IMR-90 (cell line): ENCODE data around the gene SYMPK. TPM values are rescaled to one million over a fixed set of nuclear protein-coding genes. Genes with fewer than 3 reads are reported as not detected.

ENCODE experiments used
- ATAC-seq: fragments of 200-7000 bp; cut with Tn5 transposase; 2 replicates; pipeline ENCODE4 v1.9.1; 2020; ENCODE audit warnings: low read depth, mild to moderate bottlenecking, moderate library complexity
- BruUV-seq: library from RNA; stranded (reverse); fragments of 400-500 nt; replicated peaks from 2 replicates; lab custom pipeline; 2021; lab: Mats Ljungman, UMichigan
- CTCF ChIA-PET: fragments of 300-600 bp; formaldehyde crosslinking; extraction: SDS; loops from one replicate; lab custom pipeline; 2021; ENCODE audit warnings: antibody characterized with exemption; lab: Yijun Ruan, JAX
- POLR2A ChIA-PET: fragments of 300-600 bp; sonication (Branson Sonifier 250); formaldehyde crosslinking; loops from one replicate; lab custom pipeline; 2022; ENCODE audit warnings: antibody characterized with exemption; ENCODE audit not compliant: unreplicated experiment; lab: Charles Lee
- DNase-seq: peaks from one replicate; pipeline ENCODE4 v3.0.0; 2013
- H2AFZ ChIP-seq: replicated peaks from 2 replicates; pipeline ENCODE3; 2013; ENCODE audit warnings: low read length, mild to moderate bottlenecking; ENCODE audit not compliant: poor library complexity
- H2AK5ac ChIP-seq: 2 replicates; pipeline ENCODE4 v1.6.1; 2013; ENCODE audit warnings: low read depth, low read length, inconsistent platforms
- H2AK9ac ChIP-seq: replicated peaks from 2 replicates; pipeline ENCODE3; 2013; ENCODE audit warnings: mild to moderate bottlenecking, low read depth, low read length, moderate library complexity; ENCODE audit not compliant: poor library complexity
- H2BK120ac ChIP-seq: 2 replicates; pipeline ENCODE4 v1.6.1; 2013; ENCODE audit warnings: low read depth, low read length, inconsistent platforms
- H2BK15ac ChIP-seq: 3 replicates; pipeline ENCODE4 v1.6.1; 2013; ENCODE audit warnings: low read depth, low read length, inconsistent platforms
- H2BK20ac ChIP-seq: 2 replicates; pipeline ENCODE4 v1.6.1; 2013; ENCODE audit warnings: low read depth, mild to moderate bottlenecking, inconsistent platforms, low read length, moderate library complexity
- H2BK5ac ChIP-seq: 2 replicates; pipeline ENCODE4 v1.6.1; 2013; ENCODE audit warnings: mild to moderate bottlenecking, low read depth, low read length, inconsistent platforms; ENCODE audit not compliant: poor library complexity, severe bottlenecking
- H3K14ac ChIP-seq: replicated peaks from 2 replicates; pipeline ENCODE4 v1.6.1; 2013; ENCODE audit warnings: low read depth, low read length, inconsistent platforms
- H3K18ac ChIP-seq: 2 replicates; pipeline ENCODE4 v1.6.1; 2013; ENCODE audit warnings: low read depth, low read length, control low read depth
- H3K23ac ChIP-seq: 2 replicates; pipeline ENCODE4 v1.6.1; 2013; ENCODE audit warnings: low read depth, low read length, inconsistent platforms
- H3K27ac ChIP-seq: 2 replicates; pipeline ENCODE4 v1.5.1; 2013; ENCODE audit warnings: mild to moderate bottlenecking, control low read depth, low read length; ENCODE audit not compliant: insufficient read depth
- H3K27me3 ChIP-seq: 2 replicates; pipeline ENCODE4 v1.6.1; 2013; ENCODE audit warnings: low read length; ENCODE audit not compliant: control insufficient read depth, insufficient read depth
- H3K36me3 ChIP-seq: 2 replicates; pipeline ENCODE4 v1.6.1; 2013; ENCODE audit warnings: low read length, mixed read lengths; ENCODE audit not compliant: control insufficient read depth, insufficient read depth
- H3K4ac ChIP-seq: 2 replicates; pipeline ENCODE4 v1.6.1; 2013; ENCODE audit warnings: low read depth, low read length, inconsistent platforms
- H3K4me1 ChIP-seq: 2 replicates; pipeline ENCODE4 v1.6.1; 2013; ENCODE audit warnings: low read length, mixed read lengths; ENCODE audit not compliant: control insufficient read depth, insufficient read depth
- H3K4me2 ChIP-seq: 2 replicates; pipeline ENCODE4 v1.6.1; 2013; ENCODE audit warnings: low read depth, mild to moderate bottlenecking, control low read depth, low read length, moderate library complexity
- H3K4me3 ChIP-seq: 2 replicates; pipeline ENCODE4 v1.5.1; 2013; ENCODE audit warnings: low read depth, mild to moderate bottlenecking, control low read depth, low read length, moderate library complexity; ENCODE audit not compliant: insufficient read depth
- H3K56ac ChIP-seq: 2 replicates; pipeline ENCODE4 v1.6.1; 2013; ENCODE audit warnings: low read length, inconsistent platforms; ENCODE audit not compliant: insufficient read depth; ENCODE audit errors: extremely low read depth
- H3K79me1 ChIP-seq, 2 experiments: 2 replicates each; pipeline ENCODE4 v1.6.1; 2013; ENCODE audit warnings: low read length in 2 of 2, inconsistent platforms in 1 of 2, low read depth in 1 of 2
- H3K9ac ChIP-seq: 2 replicates; pipeline ENCODE4 v1.6.1; 2013; ENCODE audit warnings: low read depth, low read length, control low read depth
- H3K9me1 ChIP-seq: 2 replicates; pipeline ENCODE4 v1.6.1; 2013; ENCODE audit warnings: low read length, inconsistent platforms; ENCODE audit not compliant: insufficient read depth
- H3K9me3 ChIP-seq: 2 replicates; pipeline ENCODE4 v1.6.1; 2013; ENCODE audit warnings: low read length; ENCODE audit not compliant: control insufficient read depth, insufficient read depth
- H4K20me1 ChIP-seq: 2 replicates; pipeline ENCODE4 v1.6.1; 2013; ENCODE audit warnings: low read length, inconsistent platforms; ENCODE audit not compliant: insufficient read depth
- H4K5ac ChIP-seq: 2 replicates; pipeline ENCODE4 v1.6.1; 2013; ENCODE audit warnings: mild to moderate bottlenecking, low read depth, low read length, control low read depth
- H4K8ac ChIP-seq, 2 experiments: 2 replicates each; pipeline ENCODE4 v1.6.1; 2013; ENCODE audit warnings: low read depth in 2 of 2, low read length in 2 of 2, control low read depth in 1 of 2, inconsistent platforms in 1 of 2
- H4K91ac ChIP-seq: 2 replicates; pipeline ENCODE4 v1.6.1; 2013; ENCODE audit warnings: low read depth, low read length, inconsistent platforms; ENCODE audit not compliant: insufficient read depth
- BHLHE40 ChIP-seq: fragments of 150-350 bp; IDR thresholded peaks from 2 replicates; pipeline ENCODE4 v1.6.1; 2016; ENCODE audit warnings: mild to moderate bottlenecking, low read depth, low read length
- CEBPB ChIP-seq: IDR thresholded peaks from 2 replicates; pipeline ENCODE4 v1.6.1; 2012; ENCODE audit warnings: low read depth, low read length, improper control_type of control experiment
- CHD1 ChIP-seq: IDR thresholded peaks from 2 replicates; pipeline ENCODE4 v1.6.1; 2012; ENCODE audit warnings: low read depth, low read length, improper control_type of control experiment
- FOS ChIP-seq: fragments of 150-350 bp; IDR thresholded peaks from 2 replicates; pipeline ENCODE4 v1.6.1; 2016; ENCODE audit warnings: low read depth, low read length
- MAFK ChIP-seq: IDR thresholded peaks from 2 replicates; pipeline ENCODE4 v1.6.1; 2012; ENCODE audit warnings: low read depth, low read length, improper control_type of control experiment
- MAZ ChIP-seq: IDR thresholded peaks from 2 replicates; pipeline ENCODE4 v1.6.1; 2012; ENCODE audit warnings: low read depth, mild to moderate bottlenecking, low read length, improper control_type of control experiment, moderate library complexity, borderline replicate concordance
- MXI1 ChIP-seq: IDR thresholded peaks from 2 replicates; pipeline ENCODE4 v1.6.1; 2012; ENCODE audit warnings: low read depth, mild to moderate bottlenecking, low read length, moderate library complexity, borderline replicate concordance
- NFE2L2 ChIP-seq: fragments of 150-350 bp; IDR thresholded peaks from 2 replicates; pipeline ENCODE4 v1.6.1; 2016; ENCODE audit warnings: low read depth, mild to moderate bottlenecking, low read length
- POLR2A ChIP-seq: IDR thresholded peaks from 2 replicates; pipeline ENCODE4 v1.6.1; 2012; ENCODE audit warnings: mild to moderate bottlenecking, low read depth, low read length
- RAD21 ChIP-seq: IDR thresholded peaks from 2 replicates; pipeline ENCODE4 v1.6.1; 2012; ENCODE audit warnings: low read length, improper control_type of control experiment
- RCOR1 ChIP-seq: IDR thresholded peaks from 2 replicates; pipeline ENCODE4 v1.6.1; 2012; ENCODE audit warnings: mild to moderate bottlenecking, low read length, improper control_type of control experiment; ENCODE audit not compliant: insufficient replicate concordance
- RFX5 ChIP-seq: IDR thresholded peaks from 2 replicates; pipeline ENCODE4 v1.8.0; 2012; ENCODE audit warnings: low read depth, mild to moderate bottlenecking, low read length, moderate library complexity
- SMC3 ChIP-seq: fragments of 150-350 bp; IDR thresholded peaks from 2 replicates; pipeline ENCODE4 v1.6.1; 2016; ENCODE audit warnings: low read depth, mild to moderate bottlenecking, antibody characterized with exemption, low read length, moderate library complexity
- WGBS, 2 experiments: methylation state at CpG; one replicate each; pipeline versions ENCODE4 v1.1.5 to v1.1.7; 2013; ENCODE audit warnings: missing lambda C conversion rate in 2 of 2; ENCODE audit not compliant: insufficient read length in 1 of 2; ENCODE audit errors: extremely low coverage in 2 of 2; 5-methylcytosine and 5-hydroxymethylcytosine counted together
- dilution Hi-C: fragments of 300-500 bp; cut with HindIII; formaldehyde crosslinking; loops from one replicate; pipeline ENCODE4 v1.14.3; 2018; ENCODE audit warnings: low sequenced_read_pairs; ENCODE audit not compliant: unreplicated experiment
- in situ Hi-C: fragments of 300-500 bp; cut with MboI; formaldehyde crosslinking; loops from 3 replicates; pipeline ENCODE4 v1.14.3; 2019; ENCODE audit warnings: low sequenced_read_pairs, inconsistent platforms, mixed read lengths
- intact Hi-C: fragments of 100-400 bp; cut with micrococcal nuclease; formaldehyde crosslinking; loops from 2 replicates; pipeline ENCODE4 v1.10.0; 2022
- polyA plus RNA-seq, 3 experiments: library from polyadenylated mRNA; depleted of rRNA; stranded (reverse); fragments of >200 nt; gene quantifications; 2 replicates each; pipeline ENCODE4 v1.2.3, GENCODE V29; 2012; ENCODE audit warnings: low replicate concordance in 1 of 3
- total RNA-seq: library from RNA; depleted of rRNA; stranded (reverse); fragments of >200 nt; gene quantifications from 2 replicates; pipeline ENCODE4 v1.2.3, GENCODE V29; 2012
- TF ChIP-seq, protein P1 (sequence below): fragments of 150-350 bp; IDR thresholded peaks from 2 replicates; pipeline ENCODE4 v1.6.1; 2017; ENCODE audit warnings: mild to moderate bottlenecking, antibody characterized with exemption, low read length, low read depth
- TF ChIP-seq, protein P2 (sequence below): conservative IDR thresholded peaks from 2 replicates; pipeline ENCODE4 v1.5.1; 2012; ENCODE audit warnings: mild to moderate bottlenecking, low read depth, low read length, improper control_type of control experiment
- TF ChIP-seq, protein P3 (sequence below): fragments of 150-350 bp; IDR thresholded peaks from 2 replicates; pipeline ENCODE4 v1.6.1; 2016; ENCODE audit warnings: low read depth, mild to moderate bottlenecking, low read length, moderate library complexity, borderline replicate concordance

The SYMPK gene
- total and polyA plus RNA-seq, 2 of the 4 experiments (the other 2 are of a cell fraction) = 35.3 to 71.5 TPM

- no peak overlapping the region for H2BK20ac ChIP-seq
- H2AFZ ChIP-seq = no peak overlapping the region
- no peak overlapping the region for H3K9ac ChIP-seq
- peaks cover 63% of the 10 kb centered on the region for H3K36me3 ChIP-seq
- ChIA-PET POLR2A (no interaction called here), CTCF (no interaction called here)
- no peak overlapping the region for H3K4me3 ChIP-seq
- H4K20me1 ChIP-seq = peaks cover 9% of the 10 kb centered on the region
- in situ Hi-C loops (no loop called here), dilution Hi-C loops (no loop called here), intact Hi-C loops (no loop called here)
- H4K8ac ChIP-seq = no peak overlapping the region
- H4K5ac ChIP-seq = no peak overlapping the region
- ATAC-seq (no peak), DNase-seq (no peak)
- H4K91ac ChIP-seq = no peak overlapping the region
- H3K4ac ChIP-seq = no peak overlapping the region
- WGBS, 2 experiments = 45% methylated on average over 3 of the region's 8 CpGs; no CpG with 5 or more reads in 1 of the 2 experiments
- no peak overlapping the region for H3K14ac ChIP-seq
- no peaks in the 10 kb centered on the region for H3K9me3 ChIP-seq
- no peak overlapping the region for H2BK120ac ChIP-seq
- H3K79me1 ChIP-seq = no peaks in the 10 kb centered on the region; a peak in 1 of 4 replicates
- BruUV-seq = no TSS peak
- H3K27me3 ChIP-seq = no peaks in the 10 kb centered on the region
- H3K9me1 ChIP-seq = no peaks in the 10 kb centered on the region
- no peak overlapping the region for H3K4me2 ChIP-seq
- H2AK5ac ChIP-seq = no peak overlapping the region
- H3K4me1 ChIP-seq = no peaks in the 10 kb centered on the region
- no peak overlapping the region for H2BK15ac ChIP-seq
- no peak overlapping the region for H2AK9ac ChIP-seq
- no peak overlapping the region for H3K56ac ChIP-seq
- H3K23ac ChIP-seq = no peak overlapping the region
- TF ChIP-seq FOS (no peak), MXI1 (no peak), NFE2L2 (no peak), MAFK (no peak), BHLHE40 (no peak), RAD21 (no peak), POLR2A (no peak), CHD1 (no peak), RFX5 (no peak), CEBPB (no peak), RCOR1 (no peak), SMC3 (no peak), MAZ (no peak)
- TF ChIP-seq, protein P1, sequence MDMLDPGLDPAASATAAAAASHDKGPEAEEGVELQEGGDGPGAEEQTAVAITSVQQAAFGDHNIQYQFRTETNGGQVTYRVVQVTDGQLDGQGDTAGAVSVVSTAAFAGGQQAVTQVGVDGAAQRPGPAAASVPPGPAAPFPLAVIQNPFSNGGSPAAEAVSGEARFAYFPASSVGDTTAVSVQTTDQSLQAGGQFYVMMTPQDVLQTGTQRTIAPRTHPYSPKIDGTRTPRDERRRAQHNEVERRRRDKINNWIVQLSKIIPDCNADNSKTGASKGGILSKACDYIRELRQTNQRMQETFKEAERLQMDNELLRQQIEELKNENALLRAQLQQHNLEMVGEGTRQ = no peak
- TF ChIP-seq, protein P2, sequence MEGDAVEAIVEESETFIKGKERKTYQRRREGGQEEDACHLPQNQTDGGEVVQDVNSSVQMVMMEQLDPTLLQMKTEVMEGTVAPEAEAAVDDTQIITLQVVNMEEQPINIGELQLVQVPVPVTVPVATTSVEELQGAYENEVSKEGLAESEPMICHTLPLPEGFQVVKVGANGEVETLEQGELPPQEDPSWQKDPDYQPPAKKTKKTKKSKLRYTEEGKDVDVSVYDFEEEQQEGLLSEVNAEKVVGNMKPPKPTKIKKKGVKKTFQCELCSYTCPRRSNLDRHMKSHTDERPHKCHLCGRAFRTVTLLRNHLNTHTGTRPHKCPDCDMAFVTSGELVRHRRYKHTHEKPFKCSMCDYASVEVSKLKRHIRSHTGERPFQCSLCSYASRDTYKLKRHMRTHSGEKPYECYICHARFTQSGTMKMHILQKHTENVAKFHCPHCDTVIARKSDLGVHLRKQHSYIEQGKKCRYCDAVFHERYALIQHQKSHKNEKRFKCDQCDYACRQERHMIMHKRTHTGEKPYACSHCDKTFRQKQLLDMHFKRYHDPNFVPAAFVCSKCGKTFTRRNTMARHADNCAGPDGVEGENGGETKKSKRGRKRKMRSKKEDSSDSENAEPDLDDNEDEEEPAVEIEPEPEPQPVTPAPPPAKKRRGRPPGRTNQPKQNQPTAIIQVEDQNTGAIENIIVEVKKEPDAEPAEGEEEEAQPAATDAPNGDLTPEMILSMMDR = no peak
- TF ChIP-seq, protein P3, sequence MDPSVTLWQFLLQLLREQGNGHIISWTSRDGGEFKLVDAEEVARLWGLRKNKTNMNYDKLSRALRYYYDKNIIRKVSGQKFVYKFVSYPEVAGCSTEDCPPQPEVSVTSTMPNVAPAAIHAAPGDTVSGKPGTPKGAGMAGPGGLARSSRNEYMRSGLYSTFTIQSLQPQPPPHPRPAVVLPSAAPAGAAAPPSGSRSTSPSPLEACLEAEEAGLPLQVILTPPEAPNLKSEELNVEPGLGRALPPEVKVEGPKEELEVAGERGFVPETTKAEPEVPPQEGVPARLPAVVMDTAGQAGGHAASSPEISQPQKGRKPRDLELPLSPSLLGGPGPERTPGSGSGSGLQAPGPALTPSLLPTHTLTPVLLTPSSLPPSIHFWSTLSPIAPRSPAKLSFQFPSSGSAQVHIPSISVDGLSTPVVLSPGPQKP = no peak
- no peak overlapping the region for H3K27ac ChIP-seq
- H3K18ac ChIP-seq = no peak overlapping the region
- no peak overlapping the region for H2BK5ac ChIP-seq
Measured at GRCh38 chr19:45821103-45821521, 41.8 kb downstream of the SYMPK start.
